ENCODE data around the gene UMODL1. TPM values are rescaled to one million over a fixed set of nuclear protein-coding genes. Genes with fewer than 3 reads are reported as not detected.
A peak's percentile ranks its signal among the peaks of the same experiment; 100 is the strongest.
"Not testable (repeated sequence)": the region's sequence is repeated elsewhere in the genome, so short reads cannot be mapped to it uniquely, and the experiment has no call there.

Gene UMODL1
- total and polyA plus RNA-seq, 2 donors from 2014 or later, result 0.39 TPM; not detected in 1

GRCh38 chr21:42113926-42114409 is 42.9 kb downstream of the UMODL1 start:
- TF ChIP-seq CTCF (IDR thresholded peaks at IDR 0.05; ENCODE audit: borderline replicate concordance, extremely low read depth, insufficient read depth), result no peak
- H3K36me3 ChIP-seq (ENCODE audit: control insufficient read depth in 2 of 3, insufficient read depth in 3 of 3, low read length in 3 of 3), result no peaks in the 10 kb centered on the region
- intact Hi-C loops (cut with DNase I), result loop anchor here (10.0 kb wide), 1 partner anchor 289 kb away; no protein-coding TSS in a partner anchor
- H3K27me3 ChIP-seq (ENCODE audit: control insufficient read depth, insufficient read depth, low read length), result no peaks in the 10 kb centered on the region
- no peak overlapping the region for H3K9ac ChIP-seq (ENCODE audit: low read length in 3 of 3)
- H3K27ac ChIP-seq (ENCODE audit: low read depth in 2 of 2, low read length in 2 of 2), result no peak overlapping the region
- DNase-seq (peak in 1 of 5 donors; percentile 32), FAIRE-seq (no peak)
- peaks cover 0 to 2% (median 0%) of the 10 kb centered on the region in 3 donors for H3K4me1 ChIP-seq (ENCODE audit: control insufficient read depth in 2 of 3, insufficient read depth in 2 of 3, low read depth in 1 of 3, low read length in 3 of 3)
- no peaks in the 10 kb centered on the region for H3K9me3 ChIP-seq (ENCODE audit: control insufficient read depth in 2 of 3, insufficient read depth in 1 of 3, low read length in 3 of 3)
- H3K4me3 ChIP-seq (ENCODE audit: low read length in 3 of 3), result no peak overlapping the region

- H3K4me1 ChIP-seq (ENCODE audit: control insufficient read depth in 2 of 3, insufficient read depth in 2 of 3, low read depth in 1 of 3, low read length in 3 of 3), result peaks cover 0 to 2% (median 0%) of the 10 kb centered on the region in 3 donors
These were observed 43.5 kb downstream of the UMODL1 start for GRCh38 chr21:42114646-42115045.

GRCh38 chr21:42115136-42115683 is 44.1 kb downstream of the UMODL1 start:
- Histone ChIP-seq H3K27me3 (ENCODE audit: control insufficient read depth, insufficient read depth, low read length) (no peaks in the 10 kb centered on the region), H3K9ac (ENCODE audit: low read length in 3 of 3) (no peak overlapping the region), H3K27ac (ENCODE audit: low read depth in 2 of 2, low read length in 2 of 2) (no peak overlapping the region), H3K4me1 (ENCODE audit: control insufficient read depth in 2 of 3, insufficient read depth in 2 of 3, low read depth in 1 of 3, low read length in 3 of 3) (peaks cover 0 to 2% (median 0%) of the 10 kb centered on the region in 3 donors), H3K9me3 (ENCODE audit: control insufficient read depth in 2 of 3, insufficient read depth in 1 of 3, low read length in 3 of 3) (no peaks in the 10 kb centered on the region), H3K36me3 (ENCODE audit: control insufficient read depth in 2 of 3, insufficient read depth in 3 of 3, low read length in 3 of 3) (no peaks in the 10 kb centered on the region), H3K4me3 (ENCODE audit: low read length in 3 of 3) (no peak overlapping the region)
- intact Hi-C loops (cut with DNase I), result loop anchor here (10.0 kb wide), 1 partner anchor 290 kb away; no protein-coding TSS in a partner anchor
- TF ChIP-seq CTCF (IDR thresholded peaks at IDR 0.05; ENCODE audit: borderline replicate concordance, extremely low read depth, insufficient read depth), result no peak
- FAIRE-seq (no peak), DNase-seq (peak in 1 of 5 donors; percentile 37)

More at GRCh38 chr21:42114646-42115045, 43.5 kb downstream of the UMODL1 start:
- TF ChIP-seq CTCF (IDR thresholded peaks at IDR 0.05; ENCODE audit: borderline replicate concordance, extremely low read depth, insufficient read depth), result no peak
- no peak overlapping the region for H3K4me3 ChIP-seq (ENCODE audit: low read length in 3 of 3)
- intact Hi-C loops (cut with DNase I), result loop anchor here (10.0 kb wide), 1 partner anchor 290 kb away; no protein-coding TSS in a partner anchor
- FAIRE-seq (no peak), DNase-seq (peak in 1 of 5 donors; percentile 51)
- no peak overlapping the region for H3K9ac ChIP-seq (ENCODE audit: low read length in 3 of 3)
- no peaks in the 10 kb centered on the region for H3K27me3 ChIP-seq (ENCODE audit: control insufficient read depth, insufficient read depth, low read length)
- H3K9me3 ChIP-seq (ENCODE audit: control insufficient read depth in 2 of 3, insufficient read depth in 1 of 3, low read length in 3 of 3), result no peaks in the 10 kb centered on the region
- no peak overlapping the region for H3K27ac ChIP-seq (ENCODE audit: low read depth in 2 of 2, low read length in 2 of 2)
- H3K36me3 ChIP-seq (ENCODE audit: control insufficient read depth in 2 of 3, insufficient read depth in 3 of 3, low read length in 3 of 3), result no peaks in the 10 kb centered on the region

GRCh38 chr21:42116551-42116950 is 45.4 kb downstream of the UMODL1 start:
- not testable (repeated sequence) for H3K4me3 ChIP-seq (ENCODE audit: low read length in 3 of 3); H3K36me3 ChIP-seq (ENCODE audit: control insufficient read depth in 2 of 3, insufficient read depth in 3 of 3, low read length in 3 of 3); H3K9ac ChIP-seq (ENCODE audit: low read length in 3 of 3); FAIRE-seq; H3K9me3 ChIP-seq (ENCODE audit: control insufficient read depth in 2 of 3, insufficient read depth in 1 of 3, low read length in 3 of 3); H3K27me3 ChIP-seq (ENCODE audit: control insufficient read depth, insufficient read depth, low read length); H3K27ac ChIP-seq (ENCODE audit: low read depth in 2 of 2, low read length in 2 of 2); H3K4me1 ChIP-seq (ENCODE audit: control insufficient read depth in 2 of 3, insufficient read depth in 2 of 3, low read depth in 1 of 3, low read length in 3 of 3)
- intact Hi-C loops (cut with DNase I), result loop anchor here (10.0 kb wide), 1 partner anchor 292 kb away; no protein-coding TSS in a partner anchor
- peak in 1 of 5 donors; percentile 7 for DNase-seq

All from kidney (tissue), 14 donors.